Pancreas (tissue), 10 donors: ENCODE results near the gene INPP5J. TPM values are rescaled to one million over a fixed set of nuclear protein-coding genes. Genes with fewer than 3 reads are reported as not detected.

ENCODE experiments used
- ATAC-seq, 4 donors: fragments of 200-7000 bp; cut with Tn5 transposase; one replicate each; pipeline versions ENCODE4 v1.8.0 to v1.9.1; 2020; ENCODE audit warnings: mild to moderate bottlenecking in 4 of 4, moderate library complexity in 4 of 4
- DNase-seq, 6 donors: peaks; one replicate each; pipeline ENCODE4 v3.0.0-alpha.2; 2020
- FAIRE-seq: peaks from 2 replicates; lab custom pipeline; 2012; peaks lifted over from hg19 to GRCh38; lab: Jason Lieb, UNC
- H3K27ac ChIP-seq, 4 donors: fragments of 200-600 bp; sonication (generic); 1 replicate in 3 of 4; 2 replicates in 1 of 4; pipeline versions ENCODE4 v1.5.0 to v1.8.0; 2020
- H3K27me3 ChIP-seq, 4 donors: fragments of 200-600 bp; one replicate each; pipeline ENCODE4 v1.8.0; 2021
- H3K36me3 ChIP-seq, 3 donors: fragments of 200-600 bp; sonication (generic) in 1 of 3; one replicate each; pipeline versions ENCODE4 v1.5.0 to v1.8.0; 2020 to 2021
- H3K4me1 ChIP-seq, 3 donors: fragments of 200-600 bp; one replicate each; pipeline ENCODE4 v1.8.0; 2021
- H3K4me3 ChIP-seq, 4 donors: fragments of 200-600 bp; sonication (generic) in 2 of 4; one replicate each; pipeline versions ENCODE4 v1.5.0 to v1.8.0; 2020 to 2021
- H3K9me3 ChIP-seq, 4 donors: fragments of 200-600 bp; one replicate each; pipeline ENCODE4 v1.8.0; 2021
- CTCF ChIP-seq, 4 donors: fragments of 200-600 bp; sonication (generic) in 3 of 4; IDR thresholded peaks; one replicate each; pipeline versions ENCODE4 v1.5.0 to v1.8.0; 2021; ENCODE audit warnings: antibody characterized with exemption in 4 of 4
- WGBS, 2 donors: extraction: QIAGEN DNeasy Blood & Tissue Kit; methylation state at CpG; one replicate each; pipeline ENCODE4 v1.1.7; 2013; 5-methylcytosine and 5-hydroxymethylcytosine counted together
- intact Hi-C, 3 donors: fragments of 100-400 bp; cut with DNase I; formaldehyde crosslinking; loops; one replicate each; pipeline versions ENCODE4 v1.11.1 to v1.14.2; 2022
- polyA plus RNA-seq, 2 donors: library from polyadenylated mRNA; stranded (reverse); fragments of 200-250 nt; gene quantifications; one replicate each; pipeline ENCODE4 v1.2.3, GENCODE V29; 2013
- total RNA-seq, 6 donors: library from RNA; stranded (reverse); fragmentation: NEBNext Ultra II Directional in 4 of 6; extraction: Animal tissue kit (Norgen Biotek cat#: 25700) in 4 of 6; gene quantifications; one replicate each; pipeline versions ENCODE4 v1.2.1 to v1.2.4, GENCODE V29; 2021 to 2023
- donor health status: healthy with polysubstance abuse.
- donor health status: DM: no; HTN: no; CAD: no; lungs with moderate emphysema.
- donor health status: DM: no; HTN: no; CAD: no.
- donor health status: control.
- donor health status: control.
- donor health status: Bipolar disorder and iron deficiency.
- donor health status: DM: yes; HTN: yes; CAD: no.
- donor health status: DM: no; HTN: no; CAD: no.
- donor health status: DM: no; HTN: no; CAD: no.
- donor health status: DM: yes; HTN: yes; CAD: no.

Gene INPP5J
- total and polyA plus RNA-seq, 8 donors = 4.5 to 25.0 (median 10.3) TPM

DNA sequence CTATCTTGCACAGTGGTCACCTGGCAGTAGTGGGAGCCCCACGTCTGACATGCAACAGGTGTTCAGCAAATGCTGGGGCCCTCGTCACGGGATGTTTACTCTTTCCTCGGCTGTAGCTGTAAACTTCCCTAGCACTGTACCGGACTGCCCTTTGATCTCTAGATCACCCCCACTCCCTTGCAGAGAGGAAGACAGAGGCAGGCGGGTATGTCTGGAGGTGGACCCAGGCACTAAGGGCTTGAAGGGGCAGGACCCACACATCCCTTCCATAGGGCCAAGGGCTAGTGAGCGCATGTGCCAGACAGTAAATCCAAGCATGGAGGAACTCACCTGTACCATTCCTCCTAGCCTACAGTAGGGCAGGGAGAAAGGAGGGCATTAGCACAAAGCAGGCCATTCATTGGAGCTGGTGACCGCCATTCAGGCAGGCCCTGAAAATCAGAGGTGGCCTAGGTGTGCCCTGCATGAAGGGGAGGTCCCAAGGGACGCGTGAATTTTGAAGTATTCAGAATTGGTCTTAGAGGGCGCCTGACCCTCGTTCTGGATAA lies 43.6 kb upstream of the INPP5J start:
- WGBS, 2 donors = 39 to 41% methylated on average over 12 of the region's 12 CpGs
- H3K27me3 ChIP-seq = no peaks in the 10 kb centered on the region
- peak in 5 of 6 donors; percentile 65 to 83 (median 77) for DNase-seq
- intact Hi-C loops = no loop called here
- no peak for TF ChIP-seq CTCF (IDR thresholded peaks at IDR 0.05)
- ATAC-seq = peak; percentile 21 to 45 (median 36)
- FAIRE-seq = no peak
- no peak overlapping the region for H3K4me3 ChIP-seq
- H3K4me1 ChIP-seq = peaks cover 17 to 36% (median 35%) of the 10 kb centered on the region in 3 donors
- H3K9me3 ChIP-seq = no peaks in the 10 kb centered on the region
- peak overlapping the region; percentile 24 to 94 (median 74) for H3K27ac ChIP-seq
- H3K36me3 ChIP-seq = no peaks in the 10 kb centered on the region

DNA sequence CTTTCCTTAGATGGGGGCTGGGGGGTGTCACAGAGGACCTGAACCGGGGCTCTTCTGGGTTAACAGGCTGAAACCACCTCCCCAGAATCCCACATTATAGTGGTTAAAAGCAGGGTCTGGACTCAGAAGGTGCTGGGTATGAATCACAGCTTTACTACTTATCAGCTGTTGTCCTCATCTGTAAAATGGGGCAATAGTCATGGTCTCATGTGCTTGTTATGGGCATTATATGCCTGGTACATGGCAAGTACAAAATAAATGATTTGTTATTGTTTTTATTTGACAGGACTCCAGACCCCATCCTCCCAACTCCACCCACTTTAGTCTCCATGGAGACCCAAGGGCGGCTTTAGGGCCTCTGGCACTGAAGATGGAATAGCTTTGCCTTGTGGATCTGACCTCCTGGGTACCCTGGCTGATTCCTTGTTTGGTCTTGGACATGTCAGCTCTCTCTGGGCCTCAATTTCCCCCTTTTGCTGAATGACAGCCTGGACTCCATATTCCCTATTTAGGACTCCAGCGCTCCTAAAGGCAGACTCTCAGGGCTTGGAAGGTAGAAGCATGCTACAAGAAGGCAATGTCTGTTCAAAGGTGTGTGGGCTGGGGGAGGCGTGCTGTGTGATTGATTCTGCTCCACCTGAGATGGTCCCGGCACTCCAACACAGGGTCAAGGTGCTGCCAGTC lies 42.5 kb upstream of the INPP5J start:
- intact Hi-C loops = no loop called here
- 37 to 39% methylated on average over 5 of the region's 5 CpGs for WGBS, 2 donors
- peaks cover 17 to 40% (median 38%) of the 10 kb centered on the region in 3 donors for H3K4me1 ChIP-seq
- no peak for DNase-seq
- FAIRE-seq = no peak
- peak overlapping the region; percentile 84 to 94 (median 86) for H3K27ac ChIP-seq
- H3K27me3 ChIP-seq = no peaks in the 10 kb centered on the region
- H3K4me3 ChIP-seq = peak overlapping the region; percentile 14 to 85 (median 64)
- no peaks in the 10 kb centered on the region for H3K9me3 ChIP-seq
- no peaks in the 10 kb centered on the region for H3K36me3 ChIP-seq
- no peak for ATAC-seq
- TF ChIP-seq CTCF (IDR thresholded peaks at IDR 0.05) = no peak

DNA sequence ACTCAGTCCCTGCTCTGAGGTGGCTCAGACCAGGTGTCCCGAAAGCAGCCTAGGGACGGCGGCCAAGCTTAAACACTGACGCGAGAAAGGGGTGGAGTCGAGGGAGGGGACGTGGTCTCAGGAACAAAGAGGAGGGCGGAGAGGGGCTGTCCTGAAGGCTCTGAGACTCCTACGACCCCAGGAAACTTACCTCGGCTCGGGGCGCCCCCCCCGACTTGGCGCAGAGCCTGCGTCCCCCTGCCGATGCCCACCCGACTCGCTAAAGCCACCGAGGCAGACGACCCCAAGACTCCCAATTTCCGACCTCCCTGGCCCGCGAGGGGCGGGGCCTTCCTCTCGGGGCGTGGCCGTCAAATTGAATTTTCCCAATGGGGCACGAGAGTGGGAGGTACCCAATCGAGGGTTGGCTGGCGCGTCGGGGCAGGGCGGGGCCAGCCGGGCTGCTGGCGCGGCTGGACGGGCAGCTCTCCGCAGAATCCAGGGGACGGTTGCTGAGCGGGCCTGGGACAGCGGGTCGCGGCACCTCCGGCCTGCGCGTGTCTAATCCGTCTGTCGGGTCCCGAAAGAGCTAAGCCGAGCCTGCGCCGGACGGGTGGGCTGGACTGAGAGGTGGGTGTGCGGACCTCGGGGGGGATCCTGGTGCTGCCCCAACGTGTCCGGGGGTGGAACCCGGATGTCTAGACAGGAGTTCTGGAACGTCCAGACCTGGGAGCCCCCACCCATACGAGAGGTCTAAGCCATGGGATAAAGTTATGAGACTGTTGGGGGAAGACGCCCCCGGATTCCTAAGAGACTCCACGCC lies 41.7 kb upstream of the INPP5J start, which contains the start of gene SMTN:
Gene SMTN, plus strand, starts transcription at position 471 of the 802 bp plus-strand sequence. CDS start 1,941 bp downstream, outside the sequence.
- no peaks in the 10 kb centered on the region for H3K27me3 ChIP-seq

DNA sequence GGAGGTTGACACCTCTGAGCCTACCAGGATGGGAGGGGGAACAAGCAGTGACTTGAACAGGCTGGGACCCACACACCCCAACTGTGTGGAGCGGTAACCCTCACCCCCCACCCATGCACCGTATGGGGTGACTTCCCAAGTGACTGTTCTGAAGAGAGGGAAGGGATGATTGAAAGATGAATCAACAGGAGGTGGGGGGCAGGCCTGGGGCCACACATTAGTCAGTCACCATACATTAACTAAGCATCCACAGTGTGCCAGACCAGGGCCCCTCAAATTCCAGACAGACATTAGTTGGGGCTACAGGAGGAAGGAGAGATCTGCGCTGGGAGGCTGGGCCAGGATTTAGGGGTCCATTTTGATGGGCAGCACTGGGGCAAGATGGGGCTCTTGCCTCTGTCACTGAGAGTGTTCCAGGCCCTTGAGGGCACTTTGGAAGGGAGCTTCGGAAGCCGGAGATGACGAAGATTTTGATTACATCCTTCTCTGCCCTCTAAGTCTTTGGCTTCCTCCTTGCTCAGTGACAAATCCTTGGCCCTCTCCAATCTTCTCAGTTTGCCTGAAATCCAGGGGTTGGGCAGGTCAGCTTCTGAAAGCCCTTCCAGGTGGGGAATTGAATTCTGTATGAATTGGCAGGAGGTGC lies 40.7 kb upstream of the INPP5J start:
- Histone ChIP-seq H3K36me3 (no peaks in the 10 kb centered on the region), H3K4me3 (peak overlapping the region; percentile 14 to 85 (median 64)), H3K27me3 (no peaks in the 10 kb centered on the region), H3K9me3 (no peaks in the 10 kb centered on the region), H3K27ac (peak overlapping the region; percentile 84 to 94 (median 88)), H3K4me1 (peaks cover 17 to 43% (median 38%) of the 10 kb centered on the region in 3 donors)
- FAIRE-seq = no peak
- TF ChIP-seq CTCF (IDR thresholded peaks at IDR 0.05) = no peak
- peak in 2 of 6 donors; percentile 23 to 35 for DNase-seq
- intact Hi-C loops = no loop called here
- 17 to 23% methylated on average over 6 of the region's 6 CpGs for WGBS, 2 donors
- no peak for ATAC-seq

More for the DNA sequence above, 41.7 kb upstream of the INPP5J start, which contains the start of gene SMTN:
- H3K4me1 ChIP-seq = peaks cover 17 to 43% (median 38%) of the 10 kb centered on the region in 3 donors
- DNase-seq (peak; percentile 94 to 97 (median 96)), FAIRE-seq (no peak), ATAC-seq (peak; percentile 74 to 84 (median 79))
- H3K4me3 ChIP-seq = peak within 1 kb of the TSS; percentile 14 to 85 (median 64)
- peak within 1 kb of the TSS; percentile 84 to 94 (median 86) for H3K27ac ChIP-seq
- no peaks in the 10 kb centered on the region for H3K9me3 ChIP-seq
- 0 to 2% methylated on average over 62 to 63 of the region's 63 CpGs for WGBS, 2 donors
- no peak for TF ChIP-seq CTCF (IDR thresholded peaks at IDR 0.05)
- H3K36me3 ChIP-seq = no peaks in the 10 kb centered on the region
- intact Hi-C loops = no loop called here
